Fibroblast of skin of left biceps (primary cell): ENCODE measurements around the gene TLX1.

Experiments used
- DNase-seq, 2 experiments: peaks; one replicate each; pipeline ENCODE4 v3.0.0-alpha.2; 2013; ENCODE audit warnings: low read depth in 2 of 2

The TLX1 gene

GRCh38 chr10:101134299-101135127 is 3.4 kb downstream of the TLX1 start:
- no peak for DNase-seq

GRCh38 chr10:101135141-101136006 is 4.3 kb downstream of the TLX1 start:
- DNase-seq = no peak

GRCh38 chr10:101136007-101136707 is 5.1 kb downstream of the TLX1 start:
- DNase-seq = no peak

GRCh38 chr10:101136708-101137121 is 5.6 kb downstream of the TLX1 start:
- DNase-seq = no peak

GRCh38 chr10:101137271-101137670 is 6.2 kb downstream of the TLX1 start:
- DNase-seq = no peak

- DNase-seq = no peak
These were observed 7.8 kb downstream of the TLX1 start for GRCh38 chr10:101138788-101139420.

GRCh38 chr10:101139421-101139911 is 8.4 kb downstream of the TLX1 start:
- DNase-seq = no peak

GRCh38 chr10:101140084-101140949 is 9.2 kb downstream of the TLX1 start:
- DNase-seq = no peak

- DNase-seq = no peak
These were observed 10.0 kb downstream of the TLX1 start for GRCh38 chr10:101140950-101141615.

GRCh38 chr10:101141616-101142532 is 10.8 kb downstream of the TLX1 start:
- peak; percentile 26 to 32 for DNase-seq

- DNase-seq = no peak
These were observed 11.6 kb downstream of the TLX1 start for GRCh38 chr10:101142533-101143344.

- DNase-seq = no peak
These were observed 12.2 kb downstream of the TLX1 start for GRCh38 chr10:101143345-101143630.

GRCh38 chr10:101144053-101144452 is 13.0 kb downstream of the TLX1 start:
- DNase-seq = no peak

- no peak for DNase-seq
These were observed 14.0 kb downstream of the TLX1 start for GRCh38 chr10:101145145-101145544.

- no peak for DNase-seq
These were observed 14.8 kb downstream of the TLX1 start for GRCh38 chr10:101145750-101146391.

- DNase-seq = no peak
These were observed 15.5 kb downstream of the TLX1 start for GRCh38 chr10:101146392-101147251.

- no peak for DNase-seq
These were observed 20.3 kb downstream of the TLX1 start for GRCh38 chr10:101151395-101151794.
